ENCODE results near the gene PTPN21. TPM values are rescaled to one million over a fixed set of nuclear protein-coding genes. Genes with fewer than 3 reads are reported as not detected.

The PTPN21 gene
- total RNA-seq, 1 donor from 2014 or later, result 0.31 TPM

GRCh38 chr14:88584451-88584850 is 29.6 kb upstream of the PTPN21 start:
- no peaks in the 10 kb centered on the region for H3K9me3 Mint-ChIP-seq
- no peak overlapping the region for H3K27ac Mint-ChIP-seq
- ChIA-PET CTCF (no interaction called here), POLR2A (no interaction called here)
- H3K36me3 Mint-ChIP-seq (ENCODE audit: low read depth), result peaks cover 83% of the 10 kb centered on the region
- DNase-seq (no peak), ATAC-seq (ENCODE audit: low read depth) (no peak)
- no peak for TF ChIP-seq CTCF (IDR thresholded peaks at IDR 0.05)
- no peaks in the 10 kb centered on the region for H3K27me3 Mint-ChIP-seq
- H3K4me1 Mint-ChIP-seq, result no peaks in the 10 kb centered on the region
- intact Hi-C loops (cut with micrococcal nuclease), result no loop called here
- H3K4me3 Mint-ChIP-seq, result no peak overlapping the region

GRCh38 chr14:88576222-88576621 is 21.4 kb upstream of the PTPN21 start:
- no peaks in the 10 kb centered on the region for H3K4me1 Mint-ChIP-seq
- intact Hi-C loops (cut with micrococcal nuclease), result no loop called here
- no peaks in the 10 kb centered on the region for H3K9me3 Mint-ChIP-seq
- no peak for ATAC-seq (ENCODE audit: low read depth)
- H3K36me3 Mint-ChIP-seq (ENCODE audit: low read depth), result peaks cover 85% of the 10 kb centered on the region
- POLR2A ChIA-PET, result no interaction called here
- no peak overlapping the region for H3K27ac Mint-ChIP-seq
- CTCF ChIA-PET, result no interaction called here
- TF ChIP-seq CTCF (IDR thresholded peaks at IDR 0.05), result no peak
- H3K27me3 Mint-ChIP-seq, result no peaks in the 10 kb centered on the region
- DNase-seq, result no peak
- H3K4me3 Mint-ChIP-seq, result no peak overlapping the region

- H3K27me3 Mint-ChIP-seq, result no peaks in the 10 kb centered on the region
- intact Hi-C loops (cut with micrococcal nuclease), result no loop called here
- no peak overlapping the region for H3K4me3 Mint-ChIP-seq
- no peak for TF ChIP-seq CTCF (IDR thresholded peaks at IDR 0.05)
- no peak overlapping the region for H3K27ac Mint-ChIP-seq
- peaks cover 81% of the 10 kb centered on the region for H3K36me3 Mint-ChIP-seq (ENCODE audit: low read depth)
- ATAC-seq (ENCODE audit: low read depth), result no peak
- no peak for DNase-seq
- no peaks in the 10 kb centered on the region for H3K4me1 Mint-ChIP-seq
- H3K9me3 Mint-ChIP-seq, result peaks cover 4% of the 10 kb centered on the region
- ChIA-PET CTCF (no interaction called here), POLR2A (no interaction called here)
Observed at GRCh38 chr14:88572117-88572516, 17.3 kb upstream of the PTPN21 start.

- CTCF ChIA-PET, result no interaction called here
- intact Hi-C loops (cut with micrococcal nuclease), result loop anchor here (10.0 kb wide), 1 partner anchor 227 kb away; the partner anchor contains the start of gene EML5
Observed at GRCh38 chr14:88568196-88568595, 13.4 kb upstream of the PTPN21 start.

GRCh38 chr14:88565427-88565826 is 10.6 kb upstream of the PTPN21 start:
- ATAC-seq (ENCODE audit: low read depth), result no peak
- H3K4me3 Mint-ChIP-seq, result no peak overlapping the region

More at GRCh38 chr14:88568196-88568595, 13.4 kb upstream of the PTPN21 start:
- POLR2A ChIA-PET, result no interaction called here
- peaks cover 4% of the 10 kb centered on the region for H3K9me3 Mint-ChIP-seq
- peaks cover 58% of the 10 kb centered on the region for H3K36me3 Mint-ChIP-seq (ENCODE audit: low read depth)
- DNase-seq, result no peak
- H3K27me3 Mint-ChIP-seq, result no peaks in the 10 kb centered on the region
- no peak for TF ChIP-seq CTCF (IDR thresholded peaks at IDR 0.05)
- H3K27ac Mint-ChIP-seq, result no peak overlapping the region
- ATAC-seq (ENCODE audit: low read depth), result no peak
- H3K4me1 Mint-ChIP-seq, result peaks cover 13% of the 10 kb centered on the region
- no peak overlapping the region for H3K4me3 Mint-ChIP-seq

More at GRCh38 chr14:88565427-88565826, 10.6 kb upstream of the PTPN21 start:
- Mint-ChIP-seq H3K27ac (no peak overlapping the region), H3K27me3 (peaks cover 3% of the 10 kb centered on the region), H3K9me3 (peaks cover 4% of the 10 kb centered on the region), H3K36me3 (ENCODE audit: low read depth) (peaks cover 41% of the 10 kb centered on the region), H3K4me1 (peaks cover 18% of the 10 kb centered on the region)
- ChIA-PET POLR2A (no interaction called here), CTCF (no interaction called here)
- intact Hi-C loops (cut with micrococcal nuclease), result loop anchor here (10.0 kb wide), 1 partner anchor 229 kb away; the partner anchor contains the start of gene EML5
- no peak for TF ChIP-seq CTCF (IDR thresholded peaks at IDR 0.05)
- DNase-seq, result no peak

All from activated B cell treated with CpG ODN at 0.5 μM for 24 hours (primary cell).